Chondrocyte (in vitro differentiated cells): ENCODE data around the gene FAN1. TPM values are rescaled to one million over a fixed set of nuclear protein-coding genes. Genes with fewer than 3 reads are reported as not detected.

Source experiments
- DNase-seq: peaks from one replicate; pipeline ENCODE4 v3.0.0; 2021; ENCODE audit warnings: mixed read lengths, low spot score
- H3K27ac Mint-ChIP-seq: one replicate; pipeline ENCODE4 v1.8.0; 2021; ENCODE audit warnings: mild to moderate bottlenecking, moderate library complexity, mixed read lengths; ENCODE audit not compliant: unreplicated experiment
- H3K27me3 Mint-ChIP-seq: 2 replicates; pipeline ENCODE4 v1.8.0; 2021; ENCODE audit warnings: low read depth, mixed read lengths
- H3K36me3 Mint-ChIP-seq: 2 replicates; pipeline ENCODE4 v1.8.0; 2021; ENCODE audit warnings: low read depth, mixed read lengths
- H3K4me1 Mint-ChIP-seq: 2 replicates; pipeline ENCODE4 v1.8.0; 2021; ENCODE audit warnings: low read depth, mild to moderate bottlenecking, mixed read lengths
- H3K4me3 Mint-ChIP-seq: one replicate; pipeline ENCODE4 v1.8.0; 2021; ENCODE audit warnings: mild to moderate bottlenecking, moderate library complexity, mixed read lengths; ENCODE audit not compliant: unreplicated experiment
- H3K9me3 Mint-ChIP-seq: 2 replicates; pipeline ENCODE4 v1.8.0; 2021; ENCODE audit warnings: low read depth, mixed read lengths
- CTCF ChIP-seq: fragments of 200-600 bp; sonication (generic); IDR thresholded peaks from 2 replicates; pipeline ENCODE4 v1.5.0; 2021; ENCODE audit warnings: antibody characterized with exemption, mild to moderate bottlenecking, moderate library complexity
- total RNA-seq: library from RNA; stranded (reverse); gene quantifications from 3 replicates; pipeline ENCODE4 v1.2.1, GENCODE V29; 2021

FAN1 gene
- total RNA-seq, 1 donor from 2014 or later = 16.3 TPM

- Mint-ChIP-seq H3K27me3 (no peaks in the 10 kb centered on the region), H3K36me3 (peaks cover 11% of the 10 kb centered on the region), H3K27ac (no peak overlapping the region), H3K4me1 (peaks cover 8% of the 10 kb centered on the region), H3K9me3 (no peaks in the 10 kb centered on the region), H3K4me3 (no peak overlapping the region)
- no peak for DNase-seq
- no peak for TF ChIP-seq CTCF
Observed at GRCh38 chr15:30979457-30979856, 75.7 kb downstream of the FAN1 start.

- H3K9me3 Mint-ChIP-seq = no peaks in the 10 kb centered on the region
- H3K4me1 Mint-ChIP-seq = peaks cover 26% of the 10 kb centered on the region
- peaks cover 15% of the 10 kb centered on the region for H3K36me3 Mint-ChIP-seq
- H3K27ac Mint-ChIP-seq = no peak overlapping the region
- DNase-seq = no peak
- TF ChIP-seq CTCF = no peak
- H3K4me3 Mint-ChIP-seq = no peak overlapping the region
- no peaks in the 10 kb centered on the region for H3K27me3 Mint-ChIP-seq
Observed at GRCh38 chr15:30984118-30984517, 80.4 kb downstream of the FAN1 start.

- H3K27me3 Mint-ChIP-seq = no peaks in the 10 kb centered on the region
- peak overlapping the region; percentile 55 for H3K27ac Mint-ChIP-seq
- no peak for TF ChIP-seq CTCF
- H3K36me3 Mint-ChIP-seq = peaks cover 12% of the 10 kb centered on the region
- DNase-seq = no peak
- no peaks in the 10 kb centered on the region for H3K9me3 Mint-ChIP-seq
- H3K4me3 Mint-ChIP-seq = no peak overlapping the region
- H3K4me1 Mint-ChIP-seq = peaks cover 26% of the 10 kb centered on the region
Observed at GRCh38 chr15:30984542-30984941, 80.8 kb downstream of the FAN1 start.

GRCh38 chr15:30985081-30985531 lies 81.4 kb downstream of the FAN1 start:
- H3K9me3 Mint-ChIP-seq = no peaks in the 10 kb centered on the region
- no peak for DNase-seq
- H3K27ac Mint-ChIP-seq = peak overlapping the region; percentile 55

GRCh38 chr15:30990036-30990435 lies 86.3 kb downstream of the FAN1 start:
- Mint-ChIP-seq H3K4me3 (peak overlapping the region; percentile 93), H3K27me3 (no peaks in the 10 kb centered on the region), H3K4me1 (peaks cover 32% of the 10 kb centered on the region), H3K36me3 (peaks cover 4% of the 10 kb centered on the region), H3K27ac (no peak overlapping the region), H3K9me3 (no peaks in the 10 kb centered on the region)
- TF ChIP-seq CTCF = no peak
- no peak for DNase-seq

More at GRCh38 chr15:30985081-30985531, 81.4 kb downstream of the FAN1 start:
- no peak for TF ChIP-seq CTCF
- H3K27me3 Mint-ChIP-seq = no peaks in the 10 kb centered on the region
- H3K4me1 Mint-ChIP-seq = peaks cover 30% of the 10 kb centered on the region
- H3K4me3 Mint-ChIP-seq = no peak overlapping the region
- peaks cover 12% of the 10 kb centered on the region for H3K36me3 Mint-ChIP-seq
